Measurements from ENCODE around the gene SLC35B1.

Gene SLC35B1, protein sequence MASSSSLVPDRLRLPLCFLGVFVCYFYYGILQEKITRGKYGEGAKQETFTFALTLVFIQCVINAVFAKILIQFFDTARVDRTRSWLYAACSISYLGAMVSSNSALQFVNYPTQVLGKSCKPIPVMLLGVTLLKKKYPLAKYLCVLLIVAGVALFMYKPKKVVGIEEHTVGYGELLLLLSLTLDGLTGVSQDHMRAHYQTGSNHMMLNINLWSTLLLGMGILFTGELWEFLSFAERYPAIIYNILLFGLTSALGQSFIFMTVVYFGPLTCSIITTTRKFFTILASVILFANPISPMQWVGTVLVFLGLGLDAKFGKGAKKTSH

DNA sequence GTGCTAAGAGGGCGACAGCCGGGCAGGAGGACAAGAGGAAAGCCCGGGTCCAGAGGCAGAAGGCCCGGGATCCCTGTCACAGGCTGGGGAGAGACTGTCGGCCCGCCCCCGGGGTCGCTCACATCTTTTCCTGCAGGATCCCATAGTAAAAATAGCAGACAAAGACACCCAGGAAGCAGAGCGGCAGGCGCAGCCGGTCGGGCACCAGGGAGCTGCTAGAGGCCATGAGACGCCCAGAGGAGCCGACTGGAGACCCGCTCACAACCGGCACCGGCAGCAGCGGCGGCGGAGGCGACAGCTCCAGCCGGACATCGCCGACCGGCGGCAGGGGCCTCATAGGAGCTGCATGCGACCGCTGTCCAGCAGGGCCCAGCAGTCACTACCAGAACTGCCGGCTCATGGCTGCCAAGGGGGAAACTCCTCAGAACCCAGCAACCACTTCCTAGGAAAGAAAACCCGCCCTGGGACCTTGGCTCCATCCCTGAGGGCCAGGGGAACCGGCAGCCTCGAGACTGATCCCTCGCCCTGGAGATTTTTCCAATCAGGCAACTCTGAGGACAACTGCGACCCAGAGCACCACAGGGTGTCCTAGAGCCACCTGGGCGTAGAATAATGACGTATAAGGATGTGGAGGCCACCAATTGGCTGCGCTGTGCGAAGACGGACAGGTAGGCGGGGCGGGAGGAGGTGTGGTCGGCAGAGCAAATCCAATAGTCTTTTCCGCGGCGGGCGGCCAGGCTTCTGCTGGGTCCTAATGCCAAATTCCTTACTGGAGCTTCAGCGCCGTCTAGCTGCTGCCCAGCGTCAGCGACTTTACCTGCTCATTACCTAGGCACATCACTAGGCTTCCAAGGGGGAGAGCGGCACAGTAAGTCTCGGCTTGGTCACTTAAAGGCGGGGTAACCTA lies at the start of gene SLC35B1:
SLC35B1 (minus strand) TSS at position 357 of the 907 bp plus-strand sequence; CDS start at position 226, 131 bp downstream.
- DNase-seq, result peak; percentile 99

DNA sequence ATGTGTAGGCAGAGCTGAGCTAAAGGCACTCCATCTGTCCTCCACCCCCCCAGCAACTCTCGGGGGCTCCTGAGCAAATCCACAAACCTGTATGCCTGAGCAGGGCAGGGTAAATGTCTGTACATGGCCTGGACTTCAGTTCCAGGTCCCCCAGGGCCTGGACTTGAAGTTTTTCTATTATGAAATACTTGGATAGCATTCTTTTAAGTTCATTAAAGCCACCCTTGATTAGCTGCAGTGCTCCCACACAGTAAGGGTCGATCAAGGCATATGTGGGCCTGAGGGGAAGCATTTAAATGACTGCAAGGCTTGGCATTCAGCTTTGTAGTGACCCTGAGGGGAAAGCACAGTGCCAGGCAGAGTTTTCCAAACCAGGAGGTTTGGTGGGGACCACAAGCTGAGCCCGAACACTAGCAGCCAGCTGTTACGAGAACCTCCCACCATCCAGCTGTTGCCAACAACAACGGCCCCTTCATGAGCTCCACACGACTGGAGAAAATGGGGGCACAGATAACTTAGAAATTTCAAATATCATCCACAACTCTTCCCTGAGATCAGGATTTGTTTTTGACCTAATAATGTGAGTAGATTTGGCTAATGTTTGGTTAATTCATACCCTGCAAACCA lies 49.5 kb upstream of the SLC35B1 start:
- DNase-seq, result no peak

DNA sequence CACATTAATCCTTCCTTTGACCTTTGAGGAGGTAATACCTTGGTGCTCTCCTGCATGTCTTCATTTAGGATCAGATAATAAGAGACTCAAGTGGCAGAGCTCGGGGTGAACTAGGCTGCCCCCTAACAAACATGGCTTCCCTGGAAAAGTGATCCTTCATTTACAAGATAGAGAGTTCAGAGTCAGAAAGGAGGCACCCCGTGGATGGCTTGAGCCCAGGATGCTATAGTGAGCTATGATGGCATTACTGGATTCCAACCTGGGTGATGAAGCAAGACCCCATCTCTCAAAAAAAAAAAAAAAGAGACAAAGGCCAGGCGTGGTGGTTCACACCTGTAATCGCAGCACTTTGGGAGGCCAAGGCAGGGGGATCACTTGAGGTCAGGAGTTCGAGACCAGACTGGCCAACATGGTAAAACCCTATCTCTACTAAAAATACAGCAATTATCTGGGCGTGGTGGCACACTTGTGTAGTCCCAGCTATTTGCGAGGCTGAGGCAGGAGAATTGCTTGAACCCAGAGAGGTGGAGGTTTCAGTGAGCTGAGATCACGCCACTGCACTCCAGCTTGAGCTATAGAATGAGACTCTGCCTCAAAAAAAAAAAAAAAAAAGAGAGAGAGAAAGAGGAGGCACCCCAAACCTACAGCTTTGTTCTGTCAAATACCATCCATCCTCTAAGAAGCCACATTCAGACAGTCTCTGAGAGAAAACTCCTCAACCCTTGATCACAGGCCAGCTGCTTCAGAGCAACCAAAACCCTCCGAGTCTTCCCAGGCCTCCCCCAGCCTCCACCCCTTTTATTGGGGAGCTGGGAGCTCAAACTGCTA lies 48.8 kb upstream of the SLC35B1 start:
- no peak for DNase-seq

DNA sequence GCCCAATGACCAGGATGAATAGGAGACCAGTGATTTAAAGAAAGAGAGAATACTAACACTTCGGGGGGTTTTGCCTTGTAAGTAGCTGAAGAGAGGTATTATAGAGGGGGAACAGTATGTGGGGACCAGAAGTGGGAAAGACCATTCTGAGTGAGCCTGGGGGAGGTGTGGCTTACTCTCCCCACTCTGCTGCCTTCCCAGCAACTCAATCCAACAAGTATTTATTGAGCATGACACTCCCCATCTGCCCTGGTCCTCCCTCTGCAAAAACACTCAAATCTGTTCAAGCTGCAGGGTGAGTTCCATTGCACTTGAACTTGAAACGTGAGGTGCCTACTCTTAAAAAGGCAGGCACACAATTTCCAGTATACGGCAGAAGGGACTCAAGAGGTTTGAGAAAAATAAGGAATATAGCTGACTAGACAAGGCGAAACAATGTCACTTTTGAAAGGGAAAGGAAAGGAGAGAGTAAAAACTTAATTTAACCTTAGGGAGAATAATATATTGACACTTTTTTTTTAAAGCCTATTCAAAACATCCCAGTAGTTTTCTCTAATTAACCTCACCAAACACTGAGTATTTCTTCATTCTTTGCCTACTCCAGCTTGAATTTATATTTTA lies 48.0 kb upstream of the SLC35B1 start:
- DNase-seq, result no peak

DNA sequence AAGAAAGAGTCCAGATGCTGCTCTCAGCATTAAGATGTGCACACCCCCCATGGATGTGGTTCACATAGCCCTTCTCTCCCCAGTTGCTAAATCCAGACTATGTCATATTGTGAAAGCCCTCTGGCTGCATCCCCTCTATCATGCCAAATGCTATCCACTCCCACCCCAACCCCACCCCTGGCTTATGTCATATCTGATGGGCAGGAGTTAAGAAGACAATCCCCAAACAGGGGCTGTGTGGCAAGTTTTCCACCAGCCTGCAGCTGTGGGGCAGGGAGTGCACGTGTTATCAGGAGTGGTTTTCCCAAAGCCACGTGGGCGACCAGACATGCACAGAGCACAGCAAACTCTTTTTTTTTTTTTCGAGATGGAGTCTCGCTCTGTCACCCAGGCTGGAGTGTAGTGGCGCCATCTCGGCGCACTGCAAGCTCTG lies 46.2 kb upstream of the SLC35B1 start:
- no peak for DNase-seq

DNA sequence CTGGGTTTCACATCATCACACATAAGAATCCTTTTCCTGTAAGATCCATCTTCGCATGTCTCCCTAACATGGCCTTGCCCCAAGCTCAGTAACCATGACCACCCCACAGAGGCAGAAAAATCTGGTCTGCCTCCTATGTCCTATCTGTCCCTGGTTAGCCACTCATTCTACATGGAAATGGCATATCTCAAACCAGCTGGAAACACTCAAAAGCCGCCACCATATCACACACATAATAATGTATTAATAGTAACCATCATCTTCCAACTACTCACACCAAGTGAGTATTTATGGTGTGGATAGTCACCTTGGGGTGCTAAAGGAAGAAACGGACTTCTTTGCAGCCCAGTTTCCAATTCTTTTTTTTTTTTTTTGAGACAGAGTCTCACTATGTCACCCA lies 44.7 kb upstream of the SLC35B1 start:
- DNase-seq, result no peak

DNA sequence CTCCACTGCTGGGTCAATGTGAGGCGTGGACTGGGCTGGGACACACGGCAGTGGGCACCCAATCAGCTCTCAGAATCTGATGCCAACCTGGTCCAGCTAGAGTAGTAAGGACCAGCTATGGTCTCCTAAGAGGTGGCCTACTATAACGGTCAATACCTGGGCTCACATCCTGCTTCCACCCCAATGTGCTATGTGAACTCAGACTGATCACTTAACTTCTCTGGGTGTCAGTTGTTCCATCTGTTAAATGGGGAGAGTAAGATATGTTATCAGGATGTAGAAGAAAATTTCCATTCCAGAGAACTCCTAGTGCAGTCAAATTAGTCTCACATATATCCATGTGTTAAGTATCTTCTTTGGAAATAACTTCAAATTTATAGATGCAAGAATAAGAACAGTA lies 42.0 kb upstream of the SLC35B1 start:
- no peak for DNase-seq

DNA sequence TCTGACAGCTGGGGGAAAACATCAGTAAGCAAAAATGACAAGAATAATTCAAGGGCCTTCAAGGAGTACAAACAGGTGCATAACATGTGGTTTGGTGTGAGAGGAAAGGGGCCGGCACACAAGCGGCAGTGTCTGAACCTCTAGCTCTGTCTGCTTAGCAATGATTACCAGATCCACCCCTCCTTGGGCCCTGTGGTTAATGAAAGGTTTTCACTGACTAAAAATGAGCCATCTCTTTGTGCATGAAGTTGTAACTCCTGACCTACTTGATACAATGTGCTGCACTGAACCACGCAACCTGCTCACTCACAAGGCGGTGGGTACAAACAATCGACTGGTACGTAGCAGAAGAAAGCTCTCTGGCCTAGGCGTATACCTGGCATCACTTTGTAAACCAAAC lies 41.0 kb upstream of the SLC35B1 start:
- DNase-seq, result peak; percentile 69

DNA sequence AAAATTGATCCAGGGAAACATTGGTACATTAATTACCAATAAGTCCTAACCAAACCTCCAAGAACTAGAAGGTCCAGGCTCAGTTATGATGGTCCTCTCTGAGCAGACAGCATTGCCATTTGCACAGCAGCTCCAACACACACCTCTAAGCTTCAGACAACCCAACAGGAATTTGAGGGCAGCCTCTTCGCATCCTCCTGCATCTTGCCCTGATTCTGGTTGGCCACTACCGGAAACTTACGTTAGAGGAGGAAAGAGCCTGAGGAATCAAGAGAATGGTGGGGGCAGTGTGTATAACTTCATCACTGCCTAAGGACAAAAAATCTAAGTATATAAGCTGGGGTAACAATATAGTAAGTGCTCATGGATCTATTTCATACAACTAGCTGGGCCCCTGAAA lies 40.5 kb upstream of the SLC35B1 start:
- no peak for DNase-seq

DNA sequence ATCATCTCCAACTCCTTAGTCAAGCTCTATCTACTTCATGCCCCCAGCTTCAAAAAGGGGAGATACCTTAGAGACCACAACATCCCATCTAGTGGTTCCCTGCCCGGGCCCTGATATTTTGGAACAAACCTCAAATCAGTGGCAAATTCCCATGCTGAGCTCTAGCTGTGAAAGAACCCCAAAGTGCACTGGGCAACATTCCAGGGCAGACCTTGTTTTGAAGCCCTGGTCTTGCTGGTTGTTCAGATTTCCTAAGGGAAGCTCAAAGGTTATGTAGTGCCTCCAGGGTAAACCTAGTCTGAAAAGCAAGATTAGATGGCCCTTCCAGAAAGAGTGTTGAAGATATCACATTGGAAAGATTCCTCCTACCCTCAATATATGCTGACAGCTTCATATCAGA lies 39.9 kb upstream of the SLC35B1 start:
- no peak for DNase-seq

DNA sequence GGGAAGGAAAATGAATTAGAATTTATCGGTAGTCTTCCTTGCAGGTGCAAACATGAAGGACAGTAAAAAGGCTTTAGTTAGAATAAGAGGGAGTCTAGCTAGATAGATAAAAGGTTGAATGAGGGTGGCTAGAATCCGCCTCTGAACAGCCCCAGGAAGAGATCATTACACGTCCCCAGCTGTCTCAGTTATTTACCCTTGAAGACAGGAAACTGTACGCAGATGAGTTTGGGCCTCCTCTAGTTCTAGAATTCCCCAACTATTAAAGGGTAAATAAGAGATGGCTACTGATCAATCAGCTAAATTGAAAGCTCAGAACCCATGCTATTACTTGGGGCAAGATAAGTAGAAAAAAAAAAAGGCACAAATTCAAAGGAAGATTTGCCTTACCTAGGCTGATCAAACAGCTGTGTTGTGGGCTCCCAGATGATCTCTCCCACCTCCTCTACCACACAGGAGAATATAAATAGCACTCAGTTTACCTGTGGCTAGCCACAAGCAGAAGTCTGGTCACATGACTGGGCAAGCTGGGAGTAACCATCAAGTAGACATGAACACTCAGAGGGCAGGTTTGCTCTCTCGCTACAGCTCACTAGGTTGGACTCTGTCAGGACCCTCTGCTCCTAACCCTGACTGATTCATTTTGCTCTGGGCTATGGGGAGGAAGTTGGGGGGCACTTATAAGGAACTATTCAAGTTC lies 39.2 kb upstream of the SLC35B1 start:
- DNase-seq, result no peak

DNA sequence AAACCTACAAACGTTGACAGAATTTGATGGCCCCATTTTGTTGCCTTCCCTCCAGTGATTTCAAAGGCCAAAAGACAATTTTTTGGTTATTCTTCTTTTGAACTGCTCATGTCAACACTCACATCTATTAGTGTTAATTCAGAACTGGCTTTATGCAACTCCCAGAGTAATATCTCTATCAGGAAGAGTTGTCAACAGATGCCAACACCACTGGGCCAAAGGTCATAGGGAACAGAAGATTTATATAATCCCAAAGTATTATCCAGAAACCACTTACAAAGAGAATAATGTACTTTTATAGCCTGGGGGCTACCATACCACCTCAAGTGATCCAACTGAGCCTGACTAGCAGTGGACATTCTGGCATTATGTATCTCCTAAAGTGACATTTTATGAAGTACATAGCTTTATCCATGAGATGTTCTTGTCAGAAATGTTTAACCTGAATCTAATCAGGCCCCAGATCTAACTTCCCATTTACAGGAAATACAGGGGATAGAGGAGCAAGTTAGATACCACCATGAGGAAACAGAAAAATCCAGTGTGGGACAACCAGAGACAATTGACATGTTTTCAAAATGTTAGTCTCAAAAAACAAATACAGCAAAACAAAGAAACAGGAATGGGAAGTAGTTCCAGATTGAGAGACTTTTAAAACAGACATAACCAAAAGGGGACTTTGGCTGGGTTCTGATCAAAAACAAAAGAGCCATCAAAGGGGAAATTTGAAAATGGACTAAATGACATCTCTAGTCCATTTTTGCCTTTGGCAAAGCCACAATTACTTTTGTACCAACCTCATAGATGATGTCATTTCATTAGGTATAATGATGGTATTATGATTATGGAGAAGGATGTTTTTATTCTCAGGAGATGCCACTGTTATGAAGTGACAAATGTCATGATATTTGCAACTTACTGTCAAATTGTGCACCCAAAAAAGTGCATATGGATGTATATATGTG lies 37.7 kb upstream of the SLC35B1 start:
- DNase-seq, result no peak

DNA sequence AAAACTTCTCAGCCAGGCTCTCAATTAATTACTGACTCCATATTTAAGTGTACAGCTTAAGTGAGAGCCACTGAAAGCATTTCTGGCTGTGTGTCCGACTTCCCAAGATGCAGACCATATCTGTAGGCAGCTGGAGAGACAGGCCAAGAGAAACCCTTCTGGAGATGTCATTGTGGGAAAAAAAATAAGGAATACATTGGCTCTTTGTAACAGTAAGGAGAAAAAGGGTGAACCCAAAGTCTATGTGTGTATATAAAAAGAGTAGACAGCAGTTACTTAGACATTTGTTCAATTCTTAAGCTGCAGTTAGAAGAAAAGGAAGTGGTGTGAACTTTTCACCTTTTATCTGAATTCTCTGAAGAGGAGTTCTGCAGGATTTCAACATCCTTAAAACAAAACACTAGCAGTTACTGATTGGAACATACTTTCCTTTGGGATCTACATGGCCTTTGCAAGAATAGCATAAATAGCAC lies 34.4 kb upstream of the SLC35B1 start:
- no peak for DNase-seq

DNA sequence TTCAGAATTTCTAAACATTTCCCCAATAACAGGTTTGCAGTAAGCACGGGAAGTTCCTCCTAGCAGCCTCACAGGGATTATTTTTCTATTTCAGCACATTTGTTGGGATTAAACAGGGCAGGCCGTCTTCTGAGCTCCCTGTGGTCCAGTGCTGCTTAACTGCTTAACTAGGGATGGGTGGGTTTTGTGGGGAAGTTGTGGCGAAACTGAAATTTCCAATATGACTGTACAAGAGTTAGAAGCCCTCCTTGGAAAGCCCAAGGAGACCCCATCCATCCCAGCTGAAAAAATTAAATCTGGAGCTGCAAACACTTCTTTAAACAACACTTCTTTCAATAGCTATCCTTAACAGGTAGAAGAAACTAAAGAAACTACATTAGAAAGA lies 33.9 kb upstream of the SLC35B1 start:
- DNase-seq, result no peak

DNA sequence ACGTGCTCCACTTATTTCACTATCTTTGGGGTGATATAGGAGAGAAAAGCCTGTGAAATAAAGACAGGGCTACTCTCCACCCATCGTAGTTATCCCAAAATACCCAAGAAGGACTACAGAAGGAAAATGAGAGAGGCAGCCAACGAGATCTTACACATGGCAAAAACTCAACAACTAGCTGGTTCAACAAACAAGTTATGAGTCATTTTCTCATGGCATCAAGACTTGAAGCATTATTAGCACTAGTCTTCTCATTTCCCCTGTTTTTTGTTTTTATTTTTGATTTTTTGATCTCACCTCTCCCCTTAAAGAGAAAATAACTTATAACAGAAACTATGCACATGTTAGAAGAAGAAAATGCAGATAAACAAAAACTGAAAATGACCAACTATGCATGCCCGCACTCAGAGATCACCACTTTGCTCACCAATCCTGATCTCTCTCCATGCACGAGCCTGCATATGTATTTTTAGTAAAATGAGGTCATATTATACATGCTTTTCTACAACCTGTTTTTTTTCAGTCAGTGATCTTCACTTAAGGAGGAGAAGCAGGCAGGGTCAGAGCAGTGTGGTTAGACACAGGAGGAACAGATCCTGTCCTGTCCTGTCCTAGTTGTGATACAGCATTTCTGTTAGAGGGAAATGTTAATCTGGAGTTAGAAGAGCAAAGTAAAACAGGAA lies 33.4 kb upstream of the SLC35B1 start:
- DNase-seq, result no peak

DNA sequence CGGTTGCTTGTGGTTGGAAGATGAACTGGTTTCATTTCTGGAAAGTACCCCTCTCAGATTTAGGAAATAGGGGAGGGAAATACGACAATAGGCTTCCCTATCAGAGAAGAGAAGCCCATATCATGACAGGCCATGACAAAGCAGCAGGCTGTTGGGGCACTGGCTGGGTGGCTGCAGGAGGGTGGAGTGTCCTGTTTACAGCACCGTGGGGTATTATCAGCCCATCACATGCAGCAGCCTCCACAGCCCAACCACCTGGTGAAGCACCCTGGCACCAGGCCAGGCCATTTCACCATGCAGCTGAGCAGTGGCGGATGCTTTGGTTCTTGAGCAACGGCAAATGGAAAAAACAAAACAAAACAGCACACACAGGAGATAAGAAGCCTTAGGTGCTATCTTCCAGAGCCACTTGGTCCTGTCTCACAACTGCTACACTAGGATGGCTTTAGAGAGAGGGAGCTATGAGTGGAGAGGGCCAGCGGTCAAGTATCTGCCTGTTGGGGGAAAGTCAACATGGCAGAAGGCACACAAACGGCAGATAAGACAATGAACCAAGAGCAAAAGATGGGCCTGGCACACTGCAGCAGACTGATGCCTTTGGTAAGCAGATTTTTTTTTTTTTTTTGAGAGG lies 32.0 kb upstream of the SLC35B1 start:
- peak; percentile 86 for DNase-seq

DNA sequence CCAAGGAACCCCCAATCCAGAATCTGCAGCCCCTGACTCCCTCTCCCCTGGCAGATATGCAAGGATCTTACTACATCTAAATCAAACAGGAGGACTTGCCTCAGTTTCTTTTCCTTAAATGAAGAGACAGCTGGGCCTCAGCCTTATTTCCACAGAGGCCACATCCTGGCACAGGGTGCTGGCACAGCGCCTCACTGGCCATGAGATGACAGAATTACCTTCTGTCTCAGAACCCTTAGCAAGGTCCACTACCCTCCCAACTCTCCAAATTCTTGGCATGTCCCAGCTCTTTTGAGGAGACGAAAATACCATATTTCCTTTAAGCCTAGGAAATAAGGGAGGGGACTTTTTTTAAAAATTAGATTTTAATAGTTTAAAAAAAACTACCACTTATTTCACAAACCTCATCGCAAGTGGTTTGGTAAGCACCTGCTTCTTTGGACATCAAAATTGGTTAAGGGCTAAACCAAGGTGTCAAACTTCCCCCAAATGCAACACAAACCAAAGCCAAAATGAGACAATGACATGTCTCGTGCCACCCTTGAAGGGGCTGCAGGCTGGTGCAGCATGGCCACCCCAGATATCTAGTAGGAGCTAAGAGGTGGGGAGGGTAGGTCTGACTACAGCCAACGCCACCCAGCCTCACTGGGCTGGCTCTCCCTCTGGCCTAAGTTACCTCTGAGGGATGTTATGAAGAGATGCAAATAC lies 30.8 kb upstream of the SLC35B1 start:
- no peak for DNase-seq

Data from activated CD4-positive, alpha-beta T cell treated with anti-CD3 and anti-CD28 coated beads for 48 hours (primary cell).